AG04449 (cell line): ENCODE data around the gene IGSF23.
"Not testable (repeated sequence)": the region's sequence is repeated elsewhere in the genome, so short reads cannot be mapped to it uniquely, and the experiment has no call there.

Source experiments
- CTCF ChIA-PET: fragments of 350-600 bp; formaldehyde crosslinking; extraction: SDS; loops from one replicate; lab custom pipeline; 2021; ENCODE audit warnings: antibody characterized with exemption; lab: Yijun Ruan, JAX
- POLR2A ChIA-PET: fragments of 400-600, 350-600 bp; formaldehyde crosslinking; extraction: SDS; loops from one replicate; lab custom pipeline; 2020; ENCODE audit warnings: antibody characterized with exemption, inconsistent platforms; lab: Yijun Ruan, JAX
- DNase-seq: peaks from one replicate; pipeline ENCODE4 v3.0.0-alpha.2; 2010; ENCODE audit warnings: low read depth, low spot score
- H3K4me3 ChIP-seq: 2 replicates; pipeline ENCODE4 v1.5.1; 2011; ENCODE audit warnings: low read depth, mild to moderate bottlenecking, control low read depth, low read length
- CTCF ChIP-seq: IDR thresholded peaks from one replicate; pipeline ENCODE4 v1.5.1; 2011; ENCODE audit warnings: mild to moderate bottlenecking, moderate library complexity, low read length, control low read depth, inconsistent platforms; ENCODE audit not compliant: insufficient read depth; ENCODE audit errors: missing control alignments

IGSF23 gene

GRCh38 chr19:44592451-44592890, 20.9 kb upstream of the IGSF23 start:
- ChIA-PET POLR2A (no interaction called here), CTCF (interaction anchor here (1.4 to 4.1 kb wide), 3 partner anchors 9 to 252 kb away, joined by 4 to 25 read pairs (median 9); no protein-coding TSS in a partner anchor)
- H3K4me3 ChIP-seq = no peak overlapping the region
- TF ChIP-seq CTCF = no peak
- no peak for DNase-seq

- no peak for TF ChIP-seq CTCF
- H3K4me3 ChIP-seq = no peak overlapping the region
- CTCF ChIA-PET = interaction anchor here (0.7 to 4.1 kb wide), 4 partner anchors 9 to 70 kb away, joined by 3 to 25 read pairs (median 4); no protein-coding TSS in a partner anchor
- no peak for DNase-seq
- POLR2A ChIA-PET = no interaction called here
Observed at GRCh38 chr19:44593294-44593693, 20.1 kb upstream of the IGSF23 start.

GRCh38 chr19:44593866-44594266, 19.5 kb upstream of the IGSF23 start:
- POLR2A ChIA-PET = interaction anchor here (0.7 kb wide), 1 partner anchor 32 kb away, joined by 3 read pairs; no protein-coding TSS in a partner anchor
- DNase-seq = not testable (repeated sequence)

GRCh38 chr19:44596428-44597130, 16.8 kb upstream of the IGSF23 start:
- no peak for DNase-seq
- no peak for TF ChIP-seq CTCF
- ChIA-PET POLR2A (no interaction called here), CTCF (no interaction called here)
- no peak overlapping the region for H3K4me3 ChIP-seq

More at GRCh38 chr19:44593866-44594266, 19.5 kb upstream of the IGSF23 start:
- CTCF ChIA-PET = interaction anchor here (1.1 to 4.1 kb wide), 3 partner anchors 8 to 63 kb away, joined by 3 to 25 read pairs (median 4); no protein-coding TSS in a partner anchor
- H3K4me3 ChIP-seq = not testable (repeated sequence)

GRCh38 chr19:44597131-44597491, 16.3 kb upstream of the IGSF23 start:
- ChIA-PET POLR2A (no interaction called here), CTCF (interaction anchor here (1.4 kb wide), 1 partner anchor 15 kb away, joined by 3 read pairs; no protein-coding TSS in a partner anchor)
- no peak overlapping the region for H3K4me3 ChIP-seq
- no peak for TF ChIP-seq CTCF
- no peak for DNase-seq

GRCh38 chr19:44598355-44598754, 15.0 kb upstream of the IGSF23 start:
- DNase-seq = no peak
- ChIA-PET CTCF (interaction anchor here (1.2 to 1.4 kb wide), 2 partner anchors 16 to 19 kb away, joined by 3 to 4 read pairs; no protein-coding TSS in a partner anchor), POLR2A (no interaction called here)
- TF ChIP-seq CTCF = no peak
- H3K4me3 ChIP-seq = no peak overlapping the region
